HUES6 (cell line): ENCODE results near the gene SLC19A3.
"Not testable (repeated sequence)": the region's sequence is repeated elsewhere in the genome, so short reads cannot be mapped to it uniquely, and the experiment has no call there.

Experiments
- H3K27ac ChIP-seq: 2 replicates; pipeline ENCODE4 v1.7.0; 2013; ENCODE audit warnings: low read depth, mild to moderate bottlenecking, low read length, inconsistent platforms
- H3K27me3 ChIP-seq: 2 replicates; pipeline ENCODE4 v1.6.1; 2013; ENCODE audit warnings: low read length; ENCODE audit not compliant: control insufficient read depth, insufficient read depth
- H3K36me3 ChIP-seq: 2 replicates; pipeline ENCODE4 v1.6.1; 2013; ENCODE audit warnings: low read length; ENCODE audit not compliant: control insufficient read depth, insufficient read depth
- H3K4me1 ChIP-seq: 2 replicates; pipeline ENCODE4 v1.6.1; 2013; ENCODE audit warnings: low read length; ENCODE audit not compliant: control insufficient read depth, insufficient read depth
- H3K4me3 ChIP-seq: 2 replicates; pipeline ENCODE4 v1.5.1; 2013; ENCODE audit warnings: low read depth, low read length
- H3K9ac ChIP-seq: one replicate; pipeline ENCODE4 v1.6.1; 2013; ENCODE audit warnings: mild to moderate bottlenecking, low read length
- H3K9me3 ChIP-seq: 2 replicates; pipeline ENCODE4 v1.6.1; 2013; ENCODE audit warnings: low read depth, low read length; ENCODE audit not compliant: control insufficient read depth, insufficient read depth

Gene SLC19A3

GRCh38 chr2:227703280-227703732 lies 14.5 kb downstream of the SLC19A3 start:
- no peaks in the 10 kb centered on the region for H3K27me3 ChIP-seq
- no peaks in the 10 kb centered on the region for H3K9me3 ChIP-seq
- peak overlapping the region; percentile 36 for H3K9ac ChIP-seq
- peak overlapping the region; percentile 47; the same call in 1 of the 2 replicates for H3K27ac ChIP-seq
- H3K4me3 ChIP-seq = no peak overlapping the region
- H3K36me3 ChIP-seq = no peaks in the 10 kb centered on the region
- peaks cover 10% of the 10 kb centered on the region for H3K4me1 ChIP-seq

- Histone ChIP-seq H3K4me3 (no peak overlapping the region), H3K4me1 (peaks cover 10% of the 10 kb centered on the region), H3K9me3 (no peaks in the 10 kb centered on the region), H3K36me3 (no peaks in the 10 kb centered on the region), H3K27me3 (no peaks in the 10 kb centered on the region), H3K9ac (no peak overlapping the region), H3K27ac (no peak overlapping the region)
Measured at GRCh38 chr2:227701556-227701955, 16.3 kb downstream of the SLC19A3 start.

DNA sequence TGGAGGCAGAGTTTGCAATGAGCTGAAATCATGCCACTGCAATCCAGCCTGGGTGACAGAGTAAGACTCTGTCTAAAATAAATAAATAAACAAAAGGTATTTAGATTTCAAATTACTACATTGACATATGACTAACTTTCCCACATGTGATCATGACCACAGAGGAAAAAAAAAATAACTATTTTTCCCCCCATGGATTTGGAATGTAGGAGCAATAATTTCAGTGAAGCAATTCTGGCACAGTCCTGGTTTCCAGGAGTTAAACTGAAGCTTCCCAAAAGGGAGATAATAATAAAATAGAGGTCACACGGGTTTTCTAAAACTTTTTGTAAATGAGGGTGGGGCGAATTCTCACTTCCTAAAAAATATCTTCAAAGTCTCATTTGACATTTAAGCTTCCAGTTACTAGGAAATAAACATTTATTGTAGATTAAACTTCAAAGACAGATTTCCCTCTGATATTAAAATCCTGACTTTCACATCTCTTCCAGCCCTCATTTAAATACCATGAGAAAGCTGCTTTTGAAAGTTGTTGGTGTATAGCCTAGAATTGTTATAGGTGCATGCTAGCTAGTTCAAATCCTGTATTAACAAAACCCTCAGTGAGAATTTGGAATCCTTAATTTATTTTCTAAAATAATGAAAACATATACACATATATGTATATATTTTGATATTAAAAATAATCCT lies 20.7 kb downstream of the SLC19A3 start:
- Histone ChIP-seq H3K9ac (no peak overlapping the region), H3K9me3 (no peaks in the 10 kb centered on the region), H3K27me3 (no peaks in the 10 kb centered on the region), H3K4me3 (no peak overlapping the region), H3K27ac (no peak overlapping the region), H3K4me1 (no peaks in the 10 kb centered on the region), H3K36me3 (no peaks in the 10 kb centered on the region)

- Histone ChIP-seq H3K27me3 (no peaks in the 10 kb centered on the region), H3K36me3 (no peaks in the 10 kb centered on the region), H3K9ac (no peak overlapping the region), H3K4me1 (no peaks in the 10 kb centered on the region), H3K27ac (no peak overlapping the region), H3K4me3 (no peak overlapping the region), H3K9me3 (no peaks in the 10 kb centered on the region)
Measured at GRCh38 chr2:227687189-227687588, 30.6 kb downstream of the SLC19A3 start.

- Histone ChIP-seq H3K9me3 (no peaks in the 10 kb centered on the region), H3K27ac (no peak overlapping the region), H3K27me3 (no peaks in the 10 kb centered on the region), H3K4me3 (no peak overlapping the region), H3K36me3 (no peaks in the 10 kb centered on the region), H3K4me1 (no peaks in the 10 kb centered on the region), H3K9ac (no peak overlapping the region)
Measured at GRCh38 chr2:227684258-227684657, 33.6 kb downstream of the SLC19A3 start.

DNA sequence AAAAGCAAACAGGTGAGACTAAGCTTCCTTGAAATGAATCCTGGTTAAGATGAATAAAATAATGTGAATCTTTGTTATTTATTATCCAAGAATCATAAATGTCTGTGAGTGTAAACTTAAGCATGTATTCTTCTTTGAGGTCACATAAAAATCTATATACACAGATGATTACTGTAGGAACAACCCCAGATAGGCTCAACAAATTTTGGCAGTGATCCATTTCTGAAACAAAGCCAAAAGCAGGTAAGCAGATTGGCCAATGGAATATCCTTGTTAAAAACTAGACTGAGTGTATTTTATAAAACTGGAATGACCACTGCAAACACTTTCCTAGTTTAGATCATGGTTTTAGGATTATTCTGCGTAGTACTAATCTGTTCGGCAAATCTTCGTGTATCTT lies 39.9 kb downstream of the SLC19A3 start:
- H3K9me3 ChIP-seq = no peaks in the 10 kb centered on the region
- no peaks in the 10 kb centered on the region for H3K4me1 ChIP-seq
- H3K4me3 ChIP-seq = no peak overlapping the region
- H3K9ac ChIP-seq = no peak overlapping the region
- no peaks in the 10 kb centered on the region for H3K27me3 ChIP-seq
- H3K36me3 ChIP-seq = no peaks in the 10 kb centered on the region
- H3K27ac ChIP-seq = no peak overlapping the region

DNA sequence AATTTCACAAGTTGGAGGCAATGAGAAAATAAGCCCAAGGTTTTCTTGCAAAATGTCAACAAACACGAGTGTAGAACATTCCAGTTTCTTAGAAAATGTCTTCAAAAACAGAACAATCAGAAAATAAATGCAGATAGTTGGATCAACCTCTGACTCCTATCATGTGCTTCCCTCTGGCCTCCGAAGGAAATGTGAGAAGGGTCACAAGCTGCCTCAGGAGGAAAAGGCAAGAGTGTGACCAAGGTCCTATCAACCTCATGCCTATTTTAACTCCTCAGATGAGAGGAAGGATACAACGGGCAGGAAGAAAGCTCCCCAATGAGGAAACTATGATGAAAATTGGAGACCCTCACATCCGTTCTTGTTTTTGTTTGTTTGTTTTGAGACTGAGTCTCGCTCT lies 43.3 kb downstream of the SLC19A3 start:
- no peaks in the 10 kb centered on the region for H3K9me3 ChIP-seq
- peaks cover 12% of the 10 kb centered on the region; the same call in 1 of the 2 replicates for H3K4me1 ChIP-seq
- no peak overlapping the region for H3K27ac ChIP-seq
- no peaks in the 10 kb centered on the region for H3K27me3 ChIP-seq
- H3K9ac ChIP-seq = no peak overlapping the region
- no peaks in the 10 kb centered on the region for H3K36me3 ChIP-seq
- no peak overlapping the region for H3K4me3 ChIP-seq

GRCh38 chr2:227673620-227674019 lies 44.2 kb downstream of the SLC19A3 start:
- not testable (repeated sequence) for H3K4me3 ChIP-seq, H3K9ac ChIP-seq, H3K27me3 ChIP-seq, H3K36me3 ChIP-seq, H3K9me3 ChIP-seq, H3K27ac ChIP-seq
- H3K4me1 ChIP-seq = peaks cover 12% of the 10 kb centered on the region; the same call in 1 of the 2 replicates

DNA sequence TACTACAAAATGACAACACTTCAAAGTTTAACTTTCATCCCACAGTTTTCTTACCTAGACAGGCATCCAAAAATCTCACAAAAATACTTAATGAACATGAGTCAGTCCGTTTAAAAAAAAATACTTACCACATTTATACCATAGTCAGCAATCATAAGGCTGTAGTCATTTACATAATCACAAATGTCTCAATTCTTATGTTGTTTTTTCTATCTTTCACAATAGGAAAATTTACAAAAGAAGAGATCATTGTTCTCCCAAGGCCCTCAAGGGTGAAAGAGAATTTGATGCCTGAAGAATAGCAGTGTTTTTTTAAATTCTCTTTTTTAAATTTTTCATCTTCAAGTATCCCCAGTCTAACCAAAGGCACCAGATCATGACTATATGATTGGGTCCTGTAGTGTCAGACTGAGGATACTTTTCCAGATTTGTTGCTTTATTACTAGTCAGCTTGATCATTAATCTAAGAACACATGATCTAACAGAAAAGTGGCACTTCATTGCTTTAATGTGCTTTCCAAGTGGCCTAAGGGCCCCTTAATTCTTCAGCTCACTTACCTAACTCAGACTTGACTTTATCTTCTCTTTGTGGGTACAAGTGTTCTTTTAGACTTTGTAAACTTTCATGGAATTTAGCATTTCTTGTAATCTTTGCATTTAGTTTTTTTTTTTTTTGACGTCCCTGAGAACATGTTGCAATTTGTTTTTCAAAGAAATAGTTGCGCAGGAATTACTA lies 46.5 kb downstream of the SLC19A3 start:
- no peaks in the 10 kb centered on the region for H3K9me3 ChIP-seq
- H3K27me3 ChIP-seq = no peaks in the 10 kb centered on the region
- H3K9ac ChIP-seq = no peak overlapping the region
- no peak overlapping the region for H3K27ac ChIP-seq
- no peaks in the 10 kb centered on the region for H3K36me3 ChIP-seq
- peaks cover 12% of the 10 kb centered on the region; the same call in 1 of the 2 replicates for H3K4me1 ChIP-seq
- no peak overlapping the region for H3K4me3 ChIP-seq

- H3K9me3 ChIP-seq, H3K36me3 ChIP-seq, H3K4me3 ChIP-seq: not testable (repeated sequence)
Measured at GRCh38 chr2:227666631-227667170, 51.1 kb downstream of the SLC19A3 start, which contains the start of gene SCYGR5. SCYGR5 (plus strand) TSS chr2:227666804; CDS start chr2:227666804, 0 bp downstream.

More at GRCh38 chr2:227666631-227667170, 51.1 kb downstream of the SLC19A3 start, which contains the start of gene SCYGR5:
- not testable (repeated sequence) for H3K27me3 ChIP-seq, H3K27ac ChIP-seq, H3K9ac ChIP-seq
- peaks cover 11% of the 10 kb centered on the region for H3K4me1 ChIP-seq
